GM18858 (cell line): Measurements from ENCODE around the gene ERP27.

Experiments used
- ATAC-seq: cut with Tn5 transposase; IDR thresholded peaks from one replicate; pipeline ENCODE4 v1.9.1; 2021; ENCODE audit not compliant: unreplicated experiment

ERP27 gene

GRCh38 chr12:14873440-14874185, 64.7 kb downstream of the ERP27 start:
- no peak for ATAC-seq

- ATAC-seq = no peak
Measured at GRCh38 chr12:14871886-14872285, 66.5 kb downstream of the ERP27 start.

GRCh38 chr12:14871247-14871646, 67.1 kb downstream of the ERP27 start:
- no peak for ATAC-seq

DNA sequence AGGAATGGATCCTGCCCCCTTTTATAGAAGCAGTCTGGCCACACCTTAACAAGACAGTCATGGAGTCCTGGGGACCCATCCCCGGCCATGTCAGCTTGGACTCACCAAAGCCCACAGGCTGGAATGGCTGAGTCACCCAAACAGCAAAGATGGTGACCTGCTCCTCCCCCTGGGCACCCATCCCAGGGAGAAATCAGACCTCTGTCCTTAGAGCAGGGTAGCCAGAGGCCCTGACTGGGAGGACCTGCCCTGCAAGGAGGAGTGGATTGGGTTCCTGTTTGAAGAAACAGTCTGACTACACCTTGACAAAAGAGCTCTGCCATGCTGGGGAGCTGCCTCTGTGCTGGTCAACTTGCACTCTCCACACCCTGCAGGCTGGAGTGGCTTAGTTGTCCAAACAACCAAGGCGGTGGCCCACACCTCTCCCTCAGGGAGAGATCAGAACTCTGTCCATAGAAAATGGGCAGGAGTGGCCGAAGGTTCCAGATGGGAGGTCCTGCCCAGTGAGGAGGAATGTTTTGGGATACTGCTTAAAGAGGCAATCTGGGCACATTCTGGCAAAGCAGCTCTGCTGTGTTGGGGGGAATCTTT, 69.3 kb downstream of the ERP27 start:
- no peak for ATAC-seq
